GM20431 (cell line): ENCODE results near the gene NTRK2.

Source experiments
- in situ Hi-C: fragments of 300-500 bp; cut with MseI, MboI; formaldehyde crosslinking; loops from one replicate; pipeline ENCODE4 v1.15.0; 2020; ENCODE audit warnings: low sequenced_read_pairs; ENCODE audit not compliant: unreplicated experiment

Gene NTRK2

DNA sequence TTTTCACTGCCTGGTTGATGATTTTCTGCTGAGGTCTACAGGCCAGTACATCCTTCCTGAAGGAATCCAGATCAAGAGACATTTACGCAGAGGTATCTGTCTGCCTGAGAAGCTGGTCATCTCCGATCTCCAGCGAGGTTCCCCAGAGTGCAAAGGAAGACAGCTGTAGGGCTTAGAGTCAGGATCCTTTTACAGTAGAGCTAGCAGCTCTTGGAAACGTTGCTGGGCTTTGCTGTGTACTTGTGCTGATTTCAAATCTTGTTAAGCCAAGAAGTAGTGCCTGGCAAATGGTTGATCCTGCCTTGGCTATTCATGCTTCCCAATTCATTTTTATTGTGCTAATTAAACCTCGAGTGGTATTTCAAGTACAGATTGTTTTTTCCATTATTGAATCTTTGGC, 48.9 kb downstream of the NTRK2 start:
- in situ Hi-C loops = no loop called here

- in situ Hi-C loops = no loop called here
Measured at GRCh38 chr9:84722388-84722989, 53.0 kb downstream of the NTRK2 start.

- in situ Hi-C loops = no loop called here
Measured at GRCh38 chr9:84723426-84723825, 53.9 kb downstream of the NTRK2 start.

GRCh38 chr9:84731696-84732095, 62.2 kb downstream of the NTRK2 start:
- in situ Hi-C loops = no loop called here

DNA sequence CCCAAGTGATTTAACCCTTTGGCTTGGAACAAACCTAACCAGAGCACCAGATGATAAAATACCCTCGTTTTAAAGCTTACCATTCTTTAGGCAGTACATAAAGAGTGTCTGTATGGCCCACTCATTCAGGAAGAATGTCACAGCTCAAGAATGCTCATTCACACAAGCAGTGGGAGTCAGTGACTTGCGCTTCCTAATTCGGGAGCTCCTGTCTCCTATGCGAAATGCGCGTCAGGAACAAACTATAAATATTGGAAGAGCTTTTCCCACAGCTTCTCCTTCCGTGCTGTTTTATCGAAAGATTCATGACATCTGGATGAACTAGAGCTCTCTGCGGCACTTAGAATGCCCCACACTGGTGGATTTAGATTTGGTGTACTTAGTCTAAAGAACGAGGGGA, 66.6 kb downstream of the NTRK2 start:
- in situ Hi-C loops = no loop called here

DNA sequence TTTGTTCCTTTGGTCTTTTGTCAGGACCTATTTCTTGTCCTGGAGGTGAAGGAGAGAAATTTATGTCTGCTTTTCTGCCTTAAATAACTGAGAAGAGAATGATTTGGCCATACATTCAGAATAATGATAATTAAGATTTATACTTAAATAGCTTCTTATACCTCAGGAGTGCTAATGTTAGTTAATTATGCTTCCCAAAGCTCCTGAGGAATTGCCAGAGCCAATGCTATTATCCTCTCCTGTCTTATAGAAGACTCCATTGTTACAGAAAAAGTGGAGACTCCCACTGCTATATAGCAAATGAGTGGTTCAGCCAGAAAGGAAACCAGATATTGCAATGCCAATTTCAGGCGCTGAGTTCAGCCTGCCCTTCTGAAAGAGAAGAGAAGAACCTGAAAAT, 67.0 kb downstream of the NTRK2 start:
- in situ Hi-C loops = no loop called here

DNA sequence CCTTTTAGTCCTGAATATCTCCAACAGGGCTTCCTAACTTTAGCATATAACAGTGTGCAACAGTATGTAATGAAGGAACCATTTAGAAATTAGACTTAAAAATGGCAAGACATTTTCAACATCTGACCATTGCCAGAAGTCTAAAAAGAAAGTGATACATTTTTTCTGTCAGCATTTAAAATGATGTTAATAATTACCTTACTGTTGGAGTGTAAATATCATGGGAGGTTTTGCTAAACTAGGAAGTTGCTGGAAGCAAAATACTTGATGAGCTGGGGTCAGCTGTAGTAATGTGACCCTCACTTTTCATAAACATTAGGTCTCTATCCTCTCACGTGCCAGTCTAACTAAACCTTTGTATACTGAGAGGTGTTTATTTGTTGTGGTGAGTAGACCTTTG, 68.8 kb downstream of the NTRK2 start:
- in situ Hi-C loops = no loop called here

DNA sequence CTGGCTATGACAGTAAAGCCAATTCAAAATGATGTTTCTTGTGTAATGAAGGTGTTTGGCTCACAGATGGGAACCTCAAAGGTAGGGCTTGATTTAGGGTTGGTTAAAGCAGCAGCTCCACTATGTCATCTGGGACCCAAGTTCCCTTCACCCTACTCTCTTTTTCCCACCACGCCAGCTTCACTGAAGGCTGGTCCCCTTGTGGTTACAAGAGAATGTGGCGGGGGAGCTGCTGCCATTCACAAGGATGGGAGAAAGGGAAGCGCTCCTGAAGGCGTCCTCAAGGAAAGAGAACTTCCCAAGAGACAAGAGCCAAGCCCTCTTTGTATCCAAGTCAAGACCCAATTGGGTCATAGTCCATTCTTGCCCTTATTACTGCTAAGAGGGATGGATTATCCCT, 72.7 kb downstream of the NTRK2 start:
- in situ Hi-C loops = no loop called here

DNA sequence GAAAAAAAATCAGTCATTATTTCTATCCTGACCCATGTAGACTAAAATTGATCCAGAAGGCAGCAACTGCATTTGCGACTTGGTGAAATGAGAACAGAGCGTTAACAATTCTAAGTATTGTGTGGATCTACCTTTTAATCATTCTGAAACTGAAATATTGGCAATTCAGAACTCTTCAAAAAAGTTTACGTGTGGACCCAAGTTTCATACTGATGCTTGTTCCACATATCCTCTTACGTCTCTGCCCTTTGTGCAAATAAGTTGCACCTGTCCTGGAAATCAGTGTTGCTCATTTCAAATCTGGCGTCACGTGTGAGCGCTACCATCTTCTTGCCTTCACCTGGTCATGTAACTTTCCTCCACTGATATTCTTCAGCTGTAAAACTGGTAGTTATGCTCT, 74.7 kb downstream of the NTRK2 start:
- in situ Hi-C loops = no loop called here

DNA sequence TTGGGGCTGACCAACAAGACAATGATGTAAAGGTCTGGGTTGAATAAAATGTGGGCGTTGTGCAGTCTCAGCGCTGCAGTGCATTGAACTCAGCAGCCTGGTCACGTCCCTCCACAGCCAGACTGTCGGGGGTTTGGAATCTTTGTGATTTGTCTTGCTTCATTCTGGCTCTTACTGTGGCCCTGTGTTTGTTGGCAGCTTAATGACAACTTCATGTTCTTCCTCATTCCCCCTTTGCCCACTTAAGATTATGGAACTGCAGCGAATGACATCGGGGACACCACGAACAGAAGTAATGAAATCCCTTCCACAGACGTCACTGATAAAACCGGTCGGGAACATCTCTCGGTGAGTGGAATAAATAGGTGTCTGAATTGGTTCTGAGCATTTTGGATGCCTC, 75.2 kb downstream of the NTRK2 start:
- in situ Hi-C loops = no loop called here

- in situ Hi-C loops = no loop called here
Measured at GRCh38 chr9:84748112-84748511, 78.6 kb downstream of the NTRK2 start.

DNA sequence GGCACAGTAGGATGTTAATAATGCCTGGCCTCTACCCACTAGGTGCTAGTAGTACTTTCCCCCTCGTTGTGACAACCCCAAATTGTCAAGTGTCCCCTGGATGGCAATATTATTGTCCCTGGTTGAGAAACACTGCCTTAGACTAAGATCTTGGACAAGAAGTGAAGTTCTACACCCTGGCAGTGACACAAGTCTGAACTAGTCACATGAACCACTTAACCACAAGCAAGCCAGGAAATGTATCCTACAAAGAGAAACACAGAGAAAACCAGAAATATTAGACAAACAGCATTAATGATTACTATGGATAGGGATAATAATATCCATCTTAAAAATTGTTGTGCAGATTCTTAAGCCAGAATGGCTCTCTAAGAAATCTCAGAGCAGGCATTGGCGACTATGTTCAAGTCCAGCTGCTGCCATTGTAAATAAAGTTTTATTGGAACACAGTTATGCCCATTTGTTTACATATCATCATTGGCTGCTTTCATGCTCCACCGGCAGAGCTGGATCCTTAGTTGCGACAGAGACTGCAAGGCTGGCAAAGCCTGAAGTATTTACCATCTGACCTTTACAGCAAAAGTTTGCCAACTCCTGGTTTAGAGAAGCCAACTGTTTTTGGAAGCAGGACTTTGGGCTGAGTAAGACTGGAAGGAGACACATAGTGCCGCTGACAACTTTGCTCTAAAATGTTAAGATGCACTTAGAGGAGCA, 80.8 kb downstream of the NTRK2 start:
- in situ Hi-C loops = no loop called here

GRCh38 chr9:84751921-84752320, 82.4 kb downstream of the NTRK2 start:
- in situ Hi-C loops = no loop called here

DNA sequence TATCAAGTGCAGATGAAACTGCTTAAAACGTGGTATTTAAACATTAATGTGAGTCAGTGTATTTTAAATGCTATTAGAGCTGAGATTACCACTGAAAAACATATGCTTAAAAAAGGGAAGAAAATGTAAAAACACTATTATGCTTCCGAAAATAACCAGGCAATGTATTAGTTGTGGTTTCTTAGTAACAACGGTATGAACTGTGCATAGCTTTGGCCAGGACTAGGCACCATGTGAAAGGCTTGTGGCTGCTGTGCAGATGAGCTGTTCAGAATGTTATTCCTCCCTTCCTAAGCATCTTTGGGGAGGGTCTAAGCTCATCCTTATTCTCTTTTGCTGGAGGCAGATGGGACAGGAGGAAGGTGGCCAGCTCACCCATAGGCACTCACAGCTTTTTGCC, 84.9 kb downstream of the NTRK2 start:
- in situ Hi-C loops = no loop called here

- in situ Hi-C loops = no loop called here
Measured at GRCh38 chr9:84754881-84755280, 85.4 kb downstream of the NTRK2 start.

DNA sequence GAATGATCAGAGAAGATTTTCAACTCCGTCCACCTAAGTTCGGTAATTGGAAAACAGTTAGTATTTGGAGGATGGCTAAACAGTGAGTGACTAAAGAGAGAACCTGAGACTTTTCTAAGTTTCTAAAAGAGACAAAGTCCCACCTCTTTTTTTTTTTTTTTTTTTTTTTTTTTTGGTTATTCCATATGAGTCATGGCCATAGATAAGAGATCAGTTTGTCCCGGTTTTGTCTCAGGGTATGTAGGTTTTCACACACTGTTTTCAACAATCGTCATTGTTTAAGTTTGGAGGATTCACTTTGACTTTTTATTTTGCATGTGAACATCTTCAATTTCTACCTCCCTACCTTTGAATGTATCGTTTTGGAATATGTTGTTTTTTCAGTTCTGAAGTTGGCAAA, 85.9 kb downstream of the NTRK2 start:
- in situ Hi-C loops = no loop called here

DNA sequence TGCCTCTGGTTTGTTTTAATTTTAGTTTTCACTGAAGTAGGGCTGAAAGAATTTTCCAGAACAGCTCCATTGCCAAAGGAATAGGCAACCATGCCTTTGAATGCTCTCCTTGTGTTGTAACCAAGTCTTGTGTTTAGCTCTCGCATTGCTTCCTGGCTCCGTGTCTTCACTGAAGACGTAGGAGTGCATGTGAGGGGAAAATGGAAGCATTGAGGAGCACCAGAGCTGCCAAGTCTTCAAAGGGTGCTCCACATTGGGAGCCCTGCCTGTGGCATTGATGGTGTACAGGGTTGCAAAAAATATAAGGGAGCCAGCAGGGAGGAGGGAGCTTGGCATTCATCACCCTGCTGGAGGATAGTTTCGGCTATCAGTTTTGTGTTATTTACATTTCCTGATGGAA, 86.6 kb downstream of the NTRK2 start:
- in situ Hi-C loops = no loop called here

DNA sequence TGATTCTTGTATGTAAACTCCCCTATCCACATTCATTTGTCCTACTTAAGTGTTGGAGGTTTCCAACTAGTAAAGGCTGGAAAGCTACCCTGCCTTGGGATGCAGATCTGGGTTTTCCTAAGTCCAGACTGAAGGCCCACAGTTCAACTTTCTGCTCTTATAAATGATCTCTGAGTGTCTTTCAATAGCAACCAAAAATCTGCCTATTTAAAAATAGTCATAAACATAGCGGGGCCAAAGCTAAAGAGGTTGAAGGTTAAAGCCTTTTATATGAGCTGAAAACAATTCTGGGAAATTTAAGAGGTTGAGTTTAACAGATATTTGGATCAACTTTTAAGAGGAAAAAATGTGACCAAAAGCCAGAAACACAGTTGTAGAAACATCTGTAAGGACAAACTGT, 87.2 kb downstream of the NTRK2 start:
- in situ Hi-C loops = no loop called here

DNA sequence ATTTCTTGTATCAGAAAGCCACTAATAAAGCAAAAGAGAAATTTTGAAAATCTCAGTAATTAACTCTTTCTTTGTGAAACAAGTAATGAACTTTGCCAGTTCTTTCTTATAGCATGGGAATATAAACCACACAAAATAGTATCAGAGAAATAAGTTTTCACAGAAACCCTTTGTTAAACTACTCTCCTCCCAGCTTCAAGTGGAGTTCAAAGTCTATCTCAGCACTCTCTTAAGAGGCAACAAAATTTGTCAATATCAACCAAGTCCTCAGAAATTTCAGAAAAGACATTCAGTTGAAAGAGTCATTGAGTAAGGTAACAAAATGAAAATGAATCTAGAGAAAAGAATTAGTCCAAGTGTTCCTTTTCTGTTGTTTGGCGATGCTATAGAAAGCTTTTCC, 89.3 kb downstream of the NTRK2 start:
- in situ Hi-C loops = no loop called here

DNA sequence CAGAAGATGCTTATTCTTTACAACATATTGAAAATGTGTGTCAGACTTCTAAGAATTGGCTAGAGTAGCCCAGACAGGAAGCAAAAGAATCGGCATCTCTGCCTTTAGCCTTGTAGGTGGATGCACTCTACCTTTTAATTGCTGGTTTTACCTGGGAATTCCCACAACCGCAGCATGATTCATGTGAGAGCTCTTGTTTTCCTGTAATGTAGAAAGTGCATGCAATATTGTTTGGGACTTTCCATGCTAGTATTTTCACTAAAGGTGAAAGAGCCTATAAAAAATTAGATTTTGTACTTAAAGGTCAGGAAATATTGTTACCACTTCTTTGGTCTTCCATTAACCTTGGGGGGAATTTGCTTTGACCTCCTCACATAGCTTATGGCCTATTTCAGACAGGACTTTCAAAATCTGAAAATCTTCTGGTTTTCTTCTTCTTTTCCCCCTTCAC, 89.8 kb downstream of the NTRK2 start:
- in situ Hi-C loops = no loop called here

- in situ Hi-C loops = no loop called here
Measured at GRCh38 chr9:84759804-84760203, 90.3 kb downstream of the NTRK2 start.

DNA sequence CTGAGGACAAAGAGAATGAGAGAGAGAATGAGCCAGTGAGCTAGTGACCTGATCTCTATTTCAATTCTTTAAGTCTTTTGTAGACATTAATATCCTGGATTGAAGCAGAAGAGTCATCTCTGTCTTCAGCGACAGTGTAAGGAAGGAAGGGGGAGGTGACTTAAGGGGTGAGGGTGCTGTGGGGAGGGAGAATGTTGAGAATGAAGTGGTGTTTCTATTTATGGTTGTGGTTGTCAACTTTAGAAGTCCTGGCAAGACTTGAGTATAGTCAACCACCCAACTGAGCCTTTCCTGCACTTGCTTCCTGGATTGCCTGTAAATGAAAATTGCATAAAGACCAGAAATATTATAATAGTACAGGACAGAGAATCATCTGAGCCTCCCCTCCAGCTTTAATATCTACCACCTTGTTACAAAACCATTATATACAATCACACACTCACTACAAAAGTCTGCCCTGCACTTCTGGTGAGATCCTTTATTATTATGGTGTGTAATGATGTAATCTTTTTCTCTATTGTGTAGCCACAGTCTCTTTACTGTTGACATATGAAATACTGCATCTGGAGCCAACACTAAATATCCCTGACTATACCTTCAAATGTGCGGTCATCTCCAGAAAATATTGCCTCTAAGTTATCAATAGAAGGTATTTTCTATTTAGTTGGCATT, 91.7 kb downstream of the NTRK2 start:
- in situ Hi-C loops = no loop called here
